Loucy (cell line): ENCODE data around the gene PTPRN2.

Experiments used
- EZH2phosphoT487 ChIP-seq: fragments of 200-600 bp; IDR thresholded peaks from 2 replicates; pipeline ENCODE4 v1.6.1; 2018; ENCODE audit warnings: antibody characterized with exemption, mild to moderate bottlenecking, moderate library complexity, borderline replicate concordance
- TF ChIP-seq, protein P1 (sequence below): fragments of 200-600 bp; sonication (generic); conservative IDR thresholded peaks from 2 replicates; pipeline ENCODE4 v1.5.1; 2014; ENCODE audit warnings: mild to moderate bottlenecking, antibody characterized with exemption, low read length

- TF ChIP-seq, protein P1, sequence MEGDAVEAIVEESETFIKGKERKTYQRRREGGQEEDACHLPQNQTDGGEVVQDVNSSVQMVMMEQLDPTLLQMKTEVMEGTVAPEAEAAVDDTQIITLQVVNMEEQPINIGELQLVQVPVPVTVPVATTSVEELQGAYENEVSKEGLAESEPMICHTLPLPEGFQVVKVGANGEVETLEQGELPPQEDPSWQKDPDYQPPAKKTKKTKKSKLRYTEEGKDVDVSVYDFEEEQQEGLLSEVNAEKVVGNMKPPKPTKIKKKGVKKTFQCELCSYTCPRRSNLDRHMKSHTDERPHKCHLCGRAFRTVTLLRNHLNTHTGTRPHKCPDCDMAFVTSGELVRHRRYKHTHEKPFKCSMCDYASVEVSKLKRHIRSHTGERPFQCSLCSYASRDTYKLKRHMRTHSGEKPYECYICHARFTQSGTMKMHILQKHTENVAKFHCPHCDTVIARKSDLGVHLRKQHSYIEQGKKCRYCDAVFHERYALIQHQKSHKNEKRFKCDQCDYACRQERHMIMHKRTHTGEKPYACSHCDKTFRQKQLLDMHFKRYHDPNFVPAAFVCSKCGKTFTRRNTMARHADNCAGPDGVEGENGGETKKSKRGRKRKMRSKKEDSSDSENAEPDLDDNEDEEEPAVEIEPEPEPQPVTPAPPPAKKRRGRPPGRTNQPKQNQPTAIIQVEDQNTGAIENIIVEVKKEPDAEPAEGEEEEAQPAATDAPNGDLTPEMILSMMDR: no peak
- no peak for TF ChIP-seq EZH2phosphoT487
Measured at GRCh38 chr7:158328376-158329013, 259.1 kb downstream of the PTPRN2 start.
